ENCODE measurements around the gene ART5.

The ART5 gene

DNA sequence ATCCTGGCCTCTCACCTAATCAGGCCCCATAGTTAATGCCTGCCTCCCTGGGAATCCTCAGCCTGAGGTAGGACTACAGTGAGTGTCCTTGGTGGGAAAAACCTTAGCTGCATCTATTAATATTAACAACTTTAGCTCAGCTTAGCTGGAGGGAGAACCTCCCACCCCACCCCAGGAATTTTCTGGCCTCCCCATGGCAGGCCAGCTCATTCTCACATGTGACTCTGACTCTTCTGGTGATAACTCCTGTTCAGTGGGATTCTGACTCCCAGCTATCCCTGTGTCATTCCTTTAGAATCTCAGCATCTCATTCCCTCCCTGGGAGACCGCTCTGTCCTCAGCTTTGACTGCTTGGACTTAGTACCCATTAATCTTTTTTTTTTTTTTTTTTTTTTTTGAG, 14.5 kb downstream of the ART5 start:
- TF ChIP-seq YY1 (IDR thresholded peaks at IDR 0.05; ENCODE audit: insufficient read depth, insufficient read length), result no peak
- TF ChIP-seq ZNF274 (IDR thresholded peaks at IDR 0.05; ENCODE audit: low read depth, low read length), result no peak
- TF ChIP-seq SUZ12 (IDR thresholded peaks at IDR 0.05; ENCODE audit: extremely low read depth, insufficient read depth, insufficient read length), result no peak

DNA sequence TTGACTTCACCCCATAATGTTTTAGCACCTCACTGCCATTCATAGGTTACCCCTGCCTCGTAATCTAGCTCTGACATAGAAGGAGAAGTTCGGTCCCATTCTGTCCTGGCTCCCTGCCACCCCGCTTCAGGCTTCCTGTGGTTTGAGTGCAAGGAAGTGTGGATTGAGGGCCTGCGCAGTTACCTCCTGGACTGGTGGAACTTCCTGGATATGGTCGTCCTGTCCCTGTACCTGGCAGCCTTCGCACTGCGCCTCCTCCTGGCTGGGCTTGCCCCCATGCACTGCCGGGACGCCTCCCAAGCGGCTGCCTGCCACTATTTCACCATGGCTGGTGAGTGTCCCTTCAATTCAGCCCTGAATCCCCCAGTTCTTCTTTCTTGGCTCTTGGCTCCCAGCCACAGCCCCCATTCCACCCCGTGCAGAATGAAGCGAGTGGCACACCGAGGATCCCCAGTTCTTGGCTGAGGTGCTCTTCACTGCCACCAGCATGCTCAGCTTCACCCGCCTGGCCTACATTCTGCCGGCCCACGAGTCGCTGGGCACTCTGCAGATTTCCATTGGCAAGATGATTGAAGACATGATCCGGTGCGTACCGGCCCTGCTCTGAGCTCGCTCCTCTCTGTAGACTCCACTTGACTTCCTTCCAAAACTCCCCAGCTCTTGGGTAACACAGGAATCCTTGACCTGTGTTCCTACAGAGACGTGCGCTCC, 15.4 kb downstream of the ART5 start:
- no peak for TF ChIP-seq ZNF274 (IDR thresholded peaks at IDR 0.05; ENCODE audit: low read depth, low read length)
- no peak for TF ChIP-seq SUZ12 (IDR thresholded peaks at IDR 0.05; ENCODE audit: extremely low read depth, insufficient read depth, insufficient read length)
- TF ChIP-seq YY1 (IDR thresholded peaks at IDR 0.05; ENCODE audit: insufficient read depth, insufficient read length), result no peak
- Histone ChIP-seq H3K9me3 (ENCODE audit: insufficient read depth, low read length) (no peaks in the 10 kb centered on the region), H3K4me3 (ENCODE audit: insufficient read length, low read depth) (no peak overlapping the region), H3K27me3 (ENCODE audit: insufficient read depth, insufficient read length) (no peaks in the 10 kb centered on the region), H3K9ac (ENCODE audit: insufficient read length, low read depth) (no peak overlapping the region), H3K4me1 (ENCODE audit: insufficient read depth, insufficient read length) (no peaks in the 10 kb centered on the region), H3K36me3 (ENCODE audit: insufficient read depth, insufficient read length, low read length) (no peaks in the 10 kb centered on the region)
- DNase-seq (ENCODE audit: low read depth, low spot score), result no peak

More for the DNA sequence above, 14.5 kb downstream of the ART5 start:
- no peak overlapping the region for H3K9ac ChIP-seq (ENCODE audit: insufficient read length, low read depth)
- no peaks in the 10 kb centered on the region for H3K4me1 ChIP-seq (ENCODE audit: insufficient read depth, insufficient read length)
- no peaks in the 10 kb centered on the region for H3K36me3 ChIP-seq (ENCODE audit: insufficient read depth, insufficient read length, low read length)
- H3K9me3 ChIP-seq (ENCODE audit: insufficient read depth, low read length), result no peaks in the 10 kb centered on the region
- DNase-seq (ENCODE audit: low read depth, low spot score), result no peak
- H3K4me3 ChIP-seq (ENCODE audit: insufficient read length, low read depth), result no peak overlapping the region
- no peaks in the 10 kb centered on the region for H3K27me3 ChIP-seq (ENCODE audit: insufficient read depth, insufficient read length)

DNA sequence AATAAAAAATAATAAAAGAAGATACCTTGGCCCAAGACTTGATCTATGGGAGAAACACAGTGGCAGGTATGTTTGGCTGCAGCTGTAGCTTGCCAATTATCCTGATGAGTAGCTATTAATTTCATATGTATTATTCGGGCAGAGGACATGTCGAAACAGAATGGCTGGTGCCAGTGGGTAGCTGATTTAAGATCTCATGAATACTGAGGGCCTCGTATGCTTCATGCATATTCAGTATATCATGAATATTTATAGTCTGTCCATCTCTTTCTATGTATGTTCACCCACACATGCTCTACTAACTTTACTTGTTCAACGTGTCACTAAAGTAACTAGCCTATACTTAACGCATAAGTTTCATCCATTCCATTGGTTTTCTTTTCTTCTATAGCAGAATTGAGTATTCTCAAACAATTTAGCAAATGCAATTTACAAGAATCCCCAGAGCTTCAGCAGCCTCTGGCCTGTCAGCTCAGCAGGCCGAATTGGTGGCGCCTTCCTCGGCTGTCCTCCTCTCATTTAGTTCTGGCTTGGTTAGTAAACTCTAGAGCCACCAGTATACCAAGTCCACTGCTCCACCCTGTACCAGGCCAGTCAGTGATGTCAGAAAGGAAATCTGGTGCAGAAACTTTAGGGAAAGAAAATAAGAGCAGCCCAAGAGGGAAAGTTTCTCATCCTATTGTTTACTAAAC, 17.9 kb downstream of the ART5 start:
- H3K36me3 ChIP-seq (ENCODE audit: insufficient read depth, insufficient read length, low read length), result no peaks in the 10 kb centered on the region
- no peak for DNase-seq (ENCODE audit: low read depth, low spot score)
- H3K4me1 ChIP-seq (ENCODE audit: insufficient read depth, insufficient read length), result no peaks in the 10 kb centered on the region
- TF ChIP-seq YY1 (IDR thresholded peaks at IDR 0.05; ENCODE audit: insufficient read depth, insufficient read length) (no peak), ZNF274 (IDR thresholded peaks at IDR 0.05; ENCODE audit: low read depth, low read length) (no peak), SUZ12 (IDR thresholded peaks at IDR 0.05; ENCODE audit: extremely low read depth, insufficient read depth, insufficient read length) (no peak)
- no peak overlapping the region for H3K4me3 ChIP-seq (ENCODE audit: insufficient read length, low read depth)
- no peaks in the 10 kb centered on the region for H3K9me3 ChIP-seq (ENCODE audit: insufficient read depth, low read length)
- no peaks in the 10 kb centered on the region for H3K27me3 ChIP-seq (ENCODE audit: insufficient read depth, insufficient read length)
- no peak overlapping the region for H3K9ac ChIP-seq (ENCODE audit: insufficient read length, low read depth)

DNA sequence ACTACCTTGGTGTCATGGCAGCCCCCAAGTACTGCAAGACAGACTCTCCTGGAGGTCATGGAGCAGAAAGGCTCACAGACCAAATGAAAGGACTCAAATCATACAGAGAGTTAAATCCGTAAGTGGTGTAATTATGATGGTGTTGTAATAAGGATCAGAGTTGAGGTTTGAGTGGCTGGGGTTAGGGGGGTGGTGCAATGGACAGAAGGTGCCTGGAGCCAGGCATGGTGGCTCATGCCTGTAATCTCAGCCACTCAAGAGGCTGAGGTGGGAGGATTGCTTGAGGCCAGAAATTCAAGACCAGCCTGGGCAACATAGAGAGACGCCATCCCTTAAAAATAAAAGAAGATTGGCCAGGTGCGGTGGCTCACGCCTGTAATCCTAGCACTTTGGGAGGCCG, 18.7 kb downstream of the ART5 start:
- H3K27me3 ChIP-seq (ENCODE audit: insufficient read depth, insufficient read length), result no peaks in the 10 kb centered on the region
- H3K4me1 ChIP-seq (ENCODE audit: insufficient read depth, insufficient read length), result no peaks in the 10 kb centered on the region
- no peaks in the 10 kb centered on the region for H3K9me3 ChIP-seq (ENCODE audit: insufficient read depth, low read length)
- H3K36me3 ChIP-seq (ENCODE audit: insufficient read depth, insufficient read length, low read length), result no peaks in the 10 kb centered on the region
- H3K4me3 ChIP-seq (ENCODE audit: insufficient read length, low read depth), result no peak overlapping the region
- no peak overlapping the region for H3K9ac ChIP-seq (ENCODE audit: insufficient read length, low read depth)
- TF ChIP-seq ZNF274 (IDR thresholded peaks at IDR 0.05; ENCODE audit: low read depth, low read length) (no peak), SUZ12 (IDR thresholded peaks at IDR 0.05; ENCODE audit: extremely low read depth, insufficient read depth, insufficient read length) (no peak), YY1 (IDR thresholded peaks at IDR 0.05; ENCODE audit: insufficient read depth, insufficient read length) (no peak)
- DNase-seq (ENCODE audit: low read depth, low spot score), result no peak

DNA sequence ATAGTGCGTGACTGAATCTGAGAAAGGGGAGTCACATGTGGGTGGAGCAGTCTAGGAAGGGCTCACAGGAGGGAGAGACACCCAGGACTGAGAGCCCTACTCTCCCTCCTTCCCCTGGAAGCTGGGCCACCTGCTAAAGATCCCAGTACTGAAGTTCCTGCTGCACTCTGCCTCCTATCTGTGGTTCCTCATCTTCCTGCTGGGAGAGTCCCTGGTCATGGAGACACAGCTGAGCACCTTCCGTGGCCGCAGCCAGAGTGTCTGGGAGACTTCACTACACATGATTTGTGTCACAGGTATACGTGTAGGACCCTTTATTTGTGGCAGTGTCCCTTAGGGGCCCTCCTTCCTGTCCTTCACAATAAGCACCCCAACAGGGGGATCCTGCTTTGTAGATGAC, 19.3 kb downstream of the ART5 start:
- H3K4me1 ChIP-seq (ENCODE audit: insufficient read depth, insufficient read length), result no peaks in the 10 kb centered on the region
- no peaks in the 10 kb centered on the region for H3K36me3 ChIP-seq (ENCODE audit: insufficient read depth, insufficient read length, low read length)
- no peaks in the 10 kb centered on the region for H3K27me3 ChIP-seq (ENCODE audit: insufficient read depth, insufficient read length)
- no peak overlapping the region for H3K9ac ChIP-seq (ENCODE audit: insufficient read length, low read depth)
- H3K4me3 ChIP-seq (ENCODE audit: insufficient read length, low read depth), result no peak overlapping the region
- no peak for DNase-seq (ENCODE audit: low read depth, low spot score)
- TF ChIP-seq SUZ12 (IDR thresholded peaks at IDR 0.05; ENCODE audit: extremely low read depth, insufficient read depth, insufficient read length), result no peak
- TF ChIP-seq ZNF274 (IDR thresholded peaks at IDR 0.05; ENCODE audit: low read depth, low read length), result no peak
- no peaks in the 10 kb centered on the region for H3K9me3 ChIP-seq (ENCODE audit: insufficient read depth, low read length)

DNA sequence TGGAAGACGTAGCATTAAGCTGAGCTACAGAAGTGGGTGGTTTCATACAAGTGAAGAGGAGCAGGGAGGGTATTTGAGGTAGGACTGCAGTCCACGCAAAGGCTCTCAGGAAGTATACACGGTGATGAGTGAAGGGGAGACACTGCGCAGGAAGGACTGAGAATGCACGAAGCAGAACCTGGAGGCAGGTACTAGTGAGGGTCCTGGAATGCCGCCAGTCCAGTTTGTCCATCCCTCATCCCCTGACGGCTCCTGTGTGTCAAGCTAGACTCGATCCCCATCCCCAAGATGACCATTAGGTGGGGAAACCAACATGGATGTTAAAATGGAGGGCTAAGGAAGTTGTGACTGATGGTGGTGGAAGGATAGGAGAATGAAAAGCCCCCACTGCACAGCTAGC, 23.8 kb downstream of the ART5 start:
- no peak for DNase-seq (ENCODE audit: low read depth, low spot score)
- Histone ChIP-seq H3K9me3 (ENCODE audit: insufficient read depth, low read length) (no peaks in the 10 kb centered on the region), H3K27me3 (ENCODE audit: insufficient read depth, insufficient read length) (no peaks in the 10 kb centered on the region), H3K36me3 (ENCODE audit: insufficient read depth, insufficient read length, low read length) (no peaks in the 10 kb centered on the region), H3K4me1 (ENCODE audit: insufficient read depth, insufficient read length) (peaks cover 13% of the 10 kb centered on the region), H3K9ac (ENCODE audit: insufficient read length, low read depth) (no peak overlapping the region), H3K4me3 (ENCODE audit: insufficient read length, low read depth) (no peak overlapping the region)
- TF ChIP-seq ZNF274 (IDR thresholded peaks at IDR 0.05; ENCODE audit: low read depth, low read length), result no peak
- TF ChIP-seq YY1 (IDR thresholded peaks at IDR 0.05; ENCODE audit: insufficient read depth, insufficient read length), result no peak
- TF ChIP-seq SUZ12 (IDR thresholded peaks at IDR 0.05; ENCODE audit: extremely low read depth, insufficient read depth, insufficient read length), result no peak

DNA sequence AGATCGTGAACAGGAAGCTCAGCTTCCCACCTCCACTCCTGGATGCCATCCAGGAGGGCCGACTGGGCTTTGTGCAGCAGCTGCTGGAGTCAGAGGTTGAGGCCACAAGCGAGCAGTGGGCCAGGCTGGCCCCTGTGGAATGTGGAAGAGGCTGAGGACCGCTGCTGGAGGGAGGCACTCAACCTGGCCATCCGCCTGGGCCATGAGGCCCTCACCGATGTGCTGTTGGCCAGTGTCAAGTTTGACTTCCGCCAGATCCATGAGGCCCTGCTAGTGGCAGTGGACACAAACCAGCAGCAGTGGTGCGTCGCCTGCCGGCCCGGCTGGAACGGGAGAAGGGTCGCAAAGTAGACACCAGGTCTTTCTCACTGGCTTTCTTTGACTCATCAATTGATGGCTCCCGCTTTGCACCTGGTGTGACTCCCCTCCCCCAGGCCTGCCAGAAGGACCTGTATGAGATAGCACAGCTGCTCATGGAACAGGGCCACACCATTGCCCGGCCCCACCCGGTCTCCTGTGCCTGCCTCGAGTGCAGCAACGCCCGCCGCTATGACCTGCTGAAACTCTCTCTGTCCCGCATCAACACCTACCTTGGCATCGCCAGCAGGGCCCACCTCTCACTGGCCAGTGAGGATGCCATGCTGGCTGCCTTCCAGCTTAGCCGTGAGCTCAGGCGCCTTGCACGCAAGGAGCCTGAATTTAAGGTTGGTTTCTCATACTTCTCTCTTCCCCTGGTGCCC, 24.9 kb downstream of the ART5 start:
- no peak for DNase-seq (ENCODE audit: low read depth, low spot score)
- Histone ChIP-seq H3K4me3 (ENCODE audit: insufficient read length, low read depth) (no peak overlapping the region), H3K27me3 (ENCODE audit: insufficient read depth, insufficient read length) (no peaks in the 10 kb centered on the region), H3K36me3 (ENCODE audit: insufficient read depth, insufficient read length, low read length) (no peaks in the 10 kb centered on the region), H3K9ac (ENCODE audit: insufficient read length, low read depth) (no peak overlapping the region), H3K9me3 (ENCODE audit: insufficient read depth, low read length) (0 out of 2 replicates have a peak, but pooled peaks cover 5% of the 10 kb centered on the region), H3K4me1 (ENCODE audit: insufficient read depth, insufficient read length) (peaks cover 13% of the 10 kb centered on the region)
- TF ChIP-seq SUZ12 (IDR thresholded peaks at IDR 0.05; ENCODE audit: extremely low read depth, insufficient read depth, insufficient read length) (no peak), YY1 (IDR thresholded peaks at IDR 0.05; ENCODE audit: insufficient read depth, insufficient read length) (no peak), ZNF274 (IDR thresholded peaks at IDR 0.05; ENCODE audit: low read depth, low read length) (no peak)

Data from NT2/D1 (cell line).